Endothelial cell of coronary artery (primary cell): ENCODE measurements around the gene ENG. TPM values are rescaled to one million over a fixed set of nuclear protein-coding genes. Genes with fewer than 3 reads are reported as not detected.

Experiments
- total RNA-seq: library from RNA; depleted of rRNA; stranded (reverse); fragments of >200 nt; gene quantifications from 2 replicates; pipeline ENCODE4 v1.2.3, GENCODE V29; 2014

The ENG gene
- 60.0 and 137 TPM in 2 replicates for total RNA-seq

GRCh38 chr9:127854184-127854806, at the start of gene ENG:
ENG (minus strand) TSS chr9:127854658; CDS start chr9:127854355, 303 bp downstream.

GRCh38 chr9:127899128-127899943, 44.9 kb upstream of the ENG start, which contains the start of gene ST6GALNAC6:
ST6GALNAC6 (minus strand) TSS chr9:127899603; CDS start chr9:127897981, 1,622 bp downstream.

GRCh38 chr9:127877566-127877998, 23.1 kb upstream of the ENG start, which contains the start of gene AK1:
AK1 (minus strand) TSS chr9:127877675; CDS start chr9:127874617, 3,058 bp downstream.

DNA sequence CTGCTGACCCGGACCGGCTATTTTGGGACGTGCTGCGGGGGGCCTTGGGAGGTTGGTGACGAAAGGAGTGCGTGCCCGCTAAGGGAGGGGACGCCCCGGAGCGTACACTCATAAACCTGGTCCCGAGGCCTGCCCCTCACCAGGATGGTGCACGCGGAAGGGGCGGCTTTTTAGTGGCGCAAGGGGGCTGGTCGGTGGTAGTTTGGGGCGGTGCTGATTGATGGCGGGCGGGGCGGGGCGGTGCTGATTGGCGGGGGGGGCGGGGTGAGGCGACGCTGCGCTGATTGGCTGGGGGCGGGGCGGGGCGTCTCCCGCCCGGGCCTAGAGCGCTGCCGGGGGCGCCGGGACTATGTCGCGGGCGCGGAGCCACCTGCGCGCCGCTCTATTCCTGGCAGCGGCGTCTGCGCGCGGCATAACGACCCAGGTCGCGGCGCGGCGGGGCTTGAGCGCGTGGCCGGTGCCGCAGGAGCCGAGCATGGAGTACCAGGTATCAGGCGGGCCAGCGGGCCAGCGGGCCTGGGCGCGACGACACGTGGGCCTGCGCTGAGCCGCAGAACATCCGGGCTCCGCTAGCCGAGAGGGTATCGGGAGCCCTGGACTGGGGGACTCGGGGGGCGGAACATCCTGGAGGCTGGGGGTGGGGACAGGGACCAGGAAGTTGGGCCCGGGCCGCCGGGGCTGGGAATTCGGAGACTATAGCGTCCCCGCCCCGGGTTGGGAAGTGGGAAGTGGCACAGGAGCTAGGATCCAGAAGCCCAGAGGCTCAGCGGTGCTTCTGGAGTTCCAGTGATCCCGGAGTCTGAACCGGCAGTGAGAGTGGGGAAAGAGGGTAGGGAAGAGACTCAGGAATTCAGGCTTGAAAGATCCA, 51.6 kb downstream of the ENG start, which contains the start of gene FPGS:
TSS of gene FPGS (plus strand) at position 307 of the 868 bp plus-strand sequence. CDS start at position 350, 43 bp downstream.

GRCh38 chr9:127785933-127786772, 68.3 kb downstream of the ENG start, which contains the start of gene CDK9:
CDK9 (plus strand) TSS chr9:127786034; CDS start chr9:127786149, 115 bp downstream.

GRCh38 chr9:127778280-127779135, 76.0 kb downstream of the ENG start, which contains the start of gene SH2D3C:
SH2D3C (minus strand) TSS chr9:127778666; CDS start chr9:127778627, 39 bp downstream.

Other genes with a start within 250 kb of the ENG start
- gene STXBP1, start 242.4 kb downstream of the ENG start, total RNA-seq: 11.2 and 18.0 TPM in 2 replicates
- gene CFAP157, start 147.7 kb downstream of the ENG start, total RNA-seq: not detected in 2 replicates
- 44.9 and 49.9 TPM in 2 replicates for gene PTRH1, start 139.0 kb downstream of the ENG start, total RNA-seq
- gene TTC16, start 138.6 kb downstream of the ENG start, total RNA-seq: not detected in 2 replicates
- 4.8 and 5.2 TPM in 2 replicates for gene TOR2A, start 119.4 kb downstream of the ENG start, total RNA-seq
- gene SH2D3C, start 76.0 kb downstream of the ENG start, total RNA-seq: 62.1 and 63.2 TPM in 2 replicates
- 95.8 and 102 TPM in 2 replicates for gene CDK9, start 68.6 kb downstream of the ENG start, total RNA-seq
- 72.3 and 81.5 TPM in 2 replicates for gene FPGS, start 51.8 kb downstream of the ENG start, total RNA-seq
- gene AK1, start 23.0 kb upstream of the ENG start, total RNA-seq: 38.4 and 38.5 TPM in 2 replicates
- gene ST6GALNAC6, start 44.9 kb upstream of the ENG start, total RNA-seq: 24.7 and 44.8 TPM in 2 replicates
- 38.7 and 46.9 TPM in 2 replicates for gene ST6GALNAC4, start 62.4 kb upstream of the ENG start, total RNA-seq
- 0.18 and 1.0 TPM in 2 replicates for gene PIP5KL1, start 76.1 kb upstream of the ENG start, total RNA-seq
- 8.1 and 9.4 TPM in 2 replicates for gene DPM2, start 83.2 kb upstream of the ENG start, total RNA-seq
- 0.99 and 3.4 TPM in 2 replicates for gene EEIG1, start 126.3 kb upstream of the ENG start, total RNA-seq
- gene NAIF1, start 212.7 kb upstream of the ENG start, total RNA-seq: 9.0 and 9.6 TPM in 2 replicates
- gene SLC25A25, start 213.6 kb upstream of the ENG start, total RNA-seq: 12.6 and 16.1 TPM in 2 replicates